H9 (cell line): ENCODE results near the gene AK4. TPM values are rescaled to one million over a fixed set of nuclear protein-coding genes. Genes with fewer than 3 reads are reported as not detected.

Experiments used
- DNase-seq: peaks from one replicate; pipeline ENCODE4 v3.0.0-alpha.2; 2017
- H2AFZ ChIP-seq: one replicate; pipeline ENCODE4 v1.6.1; 2013; ENCODE audit warnings: mild to moderate bottlenecking, low read length, control low read depth, moderate library complexity
- H2AK5ac ChIP-seq: 2 replicates; pipeline ENCODE4 v1.6.1; 2013; ENCODE audit warnings: low read length, control low read depth, mixed read lengths; ENCODE audit not compliant: insufficient read length
- H2BK120ac ChIP-seq: one replicate; pipeline ENCODE4 v1.6.1; 2013; ENCODE audit warnings: low read depth, mild to moderate bottlenecking, low read length, control low read depth, inconsistent platforms; ENCODE audit not compliant: poor library complexity, severe bottlenecking
- H2BK12ac ChIP-seq: 2 replicates; pipeline ENCODE4 v1.6.1; 2013; ENCODE audit warnings: low read length, control low read depth, mixed read lengths, low read depth; ENCODE audit not compliant: insufficient read length
- H2BK15ac ChIP-seq: 2 replicates; pipeline ENCODE4 v1.6.1; 2013; ENCODE audit warnings: low read depth, low read length, control low read depth
- H2BK20ac ChIP-seq: one replicate; pipeline ENCODE4 v1.6.1; 2013; ENCODE audit warnings: low read depth, mild to moderate bottlenecking, low read length, control low read depth, inconsistent platforms; ENCODE audit not compliant: poor library complexity, severe bottlenecking
- H2BK5ac ChIP-seq: 2 replicates; pipeline ENCODE4 v1.6.1; 2013; ENCODE audit warnings: low read length, control low read depth, mixed read lengths; ENCODE audit not compliant: insufficient read length
- H3K14ac ChIP-seq: 2 replicates; pipeline ENCODE4 v1.6.1; 2013; ENCODE audit warnings: low read length, control low read depth; ENCODE audit not compliant: insufficient read depth
- H3K18ac ChIP-seq: 2 replicates; pipeline ENCODE4 v1.6.1; 2013; ENCODE audit warnings: low read depth, mild to moderate bottlenecking, mixed read lengths, low read length, control low read depth; ENCODE audit not compliant: insufficient read length
- H3K23ac ChIP-seq: 2 replicates; pipeline ENCODE4 v1.6.1; 2013; ENCODE audit warnings: low read length, control low read depth, mixed read lengths, low read depth; ENCODE audit not compliant: insufficient read length
- H3K23me2 ChIP-seq: 2 replicates; pipeline ENCODE4 v1.6.1; 2013; ENCODE audit warnings: low read depth, mild to moderate bottlenecking, mixed read lengths, low read length, control low read depth; ENCODE audit not compliant: insufficient read length, poor library complexity, severe bottlenecking
- H3K27ac ChIP-seq: 2 replicates; pipeline ENCODE4 v1.5.1; 2013; ENCODE audit warnings: low read length, control low read depth, mixed read lengths, low read depth; ENCODE audit not compliant: insufficient read length
- H3K27me3 ChIP-seq: 2 replicates; pipeline ENCODE4 v1.6.1; 2013; ENCODE audit warnings: low read length, control low read depth, inconsistent platforms; ENCODE audit not compliant: insufficient read depth
- H3K4ac ChIP-seq: 2 replicates; pipeline ENCODE4 v1.6.1; 2013; ENCODE audit warnings: low read depth, mild to moderate bottlenecking, control low read depth, inconsistent platforms, low read length, moderate library complexity
- H3K4me1 ChIP-seq: 2 replicates; pipeline ENCODE4 v1.6.1; 2013; ENCODE audit warnings: low read length, control low read depth, inconsistent platforms; ENCODE audit not compliant: insufficient read depth
- H3K4me2 ChIP-seq: 2 replicates; pipeline ENCODE4 v1.6.1; 2013; ENCODE audit warnings: low read length, control low read depth, mixed read lengths; ENCODE audit not compliant: insufficient read length, insufficient read depth
- H3K56ac ChIP-seq: 2 replicates; pipeline ENCODE4 v1.6.1; 2013; ENCODE audit warnings: low read depth, mild to moderate bottlenecking, mixed read lengths, low read length, control low read depth; ENCODE audit not compliant: insufficient read length
- H3K79me1 ChIP-seq: 2 replicates; pipeline ENCODE4 v1.6.1; 2013; ENCODE audit warnings: low read depth, mild to moderate bottlenecking, moderate library complexity, low read length, control low read depth, inconsistent platforms; ENCODE audit not compliant: insufficient read depth, poor library complexity, severe bottlenecking
- H3K79me2 ChIP-seq: 2 replicates; pipeline ENCODE4 v1.6.1; 2013; ENCODE audit warnings: low read length, control low read depth, inconsistent platforms; ENCODE audit not compliant: insufficient read depth
- H3K9ac ChIP-seq: 2 replicates; pipeline ENCODE4 v1.6.1; 2013; ENCODE audit warnings: low read length, control low read depth, mixed read lengths; ENCODE audit not compliant: insufficient read length; ENCODE audit errors: extremely low read depth
- H3K9me3 ChIP-seq: one replicate; pipeline ENCODE4 v1.6.1; 2013; ENCODE audit warnings: low read depth, low read length, inconsistent platforms; ENCODE audit not compliant: control insufficient read depth
- H3T11ph ChIP-seq: one replicate; pipeline ENCODE4 v1.6.1; 2013; ENCODE audit warnings: mild to moderate bottlenecking, low read length, control low read depth, inconsistent platforms
- H4K20me1 ChIP-seq: one replicate; pipeline ENCODE4 v1.6.1; 2013; ENCODE audit not compliant: control insufficient read depth, insufficient read length, insufficient read depth
- H4K5ac ChIP-seq: 2 replicates; pipeline ENCODE4 v1.6.1; 2013; ENCODE audit warnings: low read depth, mild to moderate bottlenecking, mixed read lengths, low read length, control low read depth; ENCODE audit not compliant: insufficient read length
- H4K8ac ChIP-seq: replicated peaks from 2 replicates; pipeline ENCODE4 v1.6.1; 2013; ENCODE audit warnings: low read length, control low read depth, mixed read lengths, low read depth; ENCODE audit not compliant: insufficient read length
- H4K91ac ChIP-seq: 2 replicates; pipeline ENCODE4 v1.6.1; 2013; ENCODE audit warnings: low read depth, mild to moderate bottlenecking, moderate library complexity, mixed read lengths, low read length, control low read depth; ENCODE audit not compliant: insufficient read length
- H3K27ac Mint-ChIP-seq, 3 experiments: 2 replicates in 2 of 3; 3 replicates in 1 of 3; pipeline ENCODE4 v1.8.0; 2020 to 2021; ENCODE audit warnings: mixed read lengths in 3 of 3, mild to moderate bottlenecking in 1 of 3, moderate library complexity in 1 of 3
- H3K27me3 Mint-ChIP-seq: 2 replicates; pipeline ENCODE4 v1.8.0; 2021; ENCODE audit warnings: low read depth, mild to moderate bottlenecking, moderate library complexity, mixed read lengths
- H3K36me3 Mint-ChIP-seq, 3 experiments: 2 replicates in 2 of 3; 3 replicates in 1 of 3; pipeline ENCODE4 v1.8.0; 2020 to 2021; ENCODE audit warnings: low read depth in 3 of 3, mixed read lengths in 3 of 3; ENCODE audit not compliant: insufficient read depth in 1 of 3
- H3K4me1 Mint-ChIP-seq, 2 experiments: 2 replicates each; pipeline ENCODE4 v1.8.0; 2020; ENCODE audit warnings: mixed read lengths in 2 of 2
- H3K4me3 Mint-ChIP-seq, 2 experiments: 2 replicates in 1 of 2; 3 replicates in 1 of 2; pipeline ENCODE4 v1.8.0; 2020 to 2021; ENCODE audit warnings: mild to moderate bottlenecking in 2 of 2, mixed read lengths in 2 of 2, moderate library complexity in 1 of 2
- H3K9me3 Mint-ChIP-seq, 2 experiments: 2 replicates in 1 of 2; 3 replicates in 1 of 2; pipeline ENCODE4 v1.8.0; 2020; ENCODE audit warnings: mild to moderate bottlenecking in 2 of 2, mixed read lengths in 2 of 2, moderate library complexity in 1 of 2
- WGBS: extraction: QIAGEN DNeasy Blood & Tissue Kit; methylation state at CpG from one replicate; pipeline ENCODE4 v1.1.7; 2013; ENCODE audit warnings: missing lambda C conversion rate, low lambda C conversion rate, mixed read lengths; ENCODE audit not compliant: insufficient read length; ENCODE audit errors: extremely low coverage; 5-methylcytosine and 5-hydroxymethylcytosine counted together
- total RNA-seq: library from RNA; stranded (reverse); gene quantifications from 2 replicates; pipeline ENCODE4 v1.2.1, GENCODE V29; 2021
- TF ChIP-seq, protein P1 (sequence below): fragments of 200-600 bp; sonication (generic); conservative IDR thresholded peaks from 3 replicates; pipeline ENCODE4 v1.8.0; 2021; ENCODE audit warnings: antibody characterized with exemption, mild to moderate bottlenecking

Gene AK4
- total RNA-seq, 1 experiment from 2014 or later, result 45.6 TPM

DNA sequence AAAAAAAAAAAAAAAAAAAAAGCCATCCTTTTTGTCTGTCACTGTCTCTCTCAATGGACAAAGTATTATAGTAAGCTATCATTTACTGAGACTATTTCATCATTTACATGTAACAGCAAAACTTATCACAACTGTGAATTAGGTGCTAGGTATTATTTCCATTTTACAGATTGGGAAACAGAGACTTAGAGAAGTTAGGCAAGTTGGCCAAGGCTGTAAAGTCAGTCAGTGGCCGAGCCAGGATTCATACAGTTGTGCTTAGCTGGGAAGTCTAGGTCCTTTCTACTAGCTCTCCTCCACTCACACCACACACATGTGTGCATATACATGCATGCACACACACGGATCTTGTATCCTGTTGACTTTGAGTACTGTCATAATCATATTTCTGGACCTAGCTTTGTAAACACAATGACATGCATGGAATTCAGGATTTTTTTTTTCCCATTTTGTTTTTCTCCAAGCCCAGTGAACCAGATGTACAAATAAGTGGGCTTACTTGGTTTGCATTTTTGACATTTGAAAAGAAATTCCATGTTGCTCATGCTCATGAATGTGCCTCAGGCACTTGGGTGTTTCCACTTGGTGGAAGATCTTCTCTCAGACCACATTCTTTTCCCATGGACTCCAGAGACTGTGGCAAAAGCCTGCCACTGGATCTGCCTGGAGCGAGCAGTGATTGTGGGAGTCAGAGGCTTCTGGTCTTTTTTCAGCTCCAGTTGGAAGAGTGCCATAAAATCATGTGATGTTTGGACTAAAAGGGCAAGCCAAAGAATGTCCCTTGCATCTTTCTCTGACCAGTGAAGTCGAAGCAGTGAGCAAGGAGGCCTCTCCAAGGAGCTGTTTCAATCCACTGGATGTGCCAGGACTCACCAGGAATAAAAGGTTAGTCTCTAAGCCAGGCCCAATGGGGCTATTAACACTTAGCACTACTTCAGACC, 99.7 kb downstream of the AK4 start:
- no peak overlapping the region for H3K14ac ChIP-seq
- H3K4me1 ChIP-seq, result no peaks in the 10 kb centered on the region
- no peak overlapping the region for H3K56ac ChIP-seq
- H3K4me2 ChIP-seq, result no peak overlapping the region
- H2AK5ac ChIP-seq, result no peak overlapping the region
- no peak overlapping the region for H3K23ac ChIP-seq
- H3T11ph ChIP-seq, result no peak overlapping the region
- H3K4me3 Mint-ChIP-seq, result no peak overlapping the region
- no peaks in the 10 kb centered on the region for H3K23me2 ChIP-seq
- no peak overlapping the region for H4K5ac ChIP-seq
- no peak overlapping the region for H3K9ac ChIP-seq
- no peak overlapping the region for H2BK15ac ChIP-seq
- H2BK12ac ChIP-seq, result no peak overlapping the region
- H3K18ac ChIP-seq, result no peak overlapping the region
- no peaks in the 10 kb centered on the region for H3K27me3 ChIP-seq
- H3K27me3 Mint-ChIP-seq, result peaks cover 4% of the 10 kb centered on the region
- no peaks in the 10 kb centered on the region for H3K4me1 Mint-ChIP-seq
- H4K8ac ChIP-seq, result no peak overlapping the region
- no peak overlapping the region for H2BK20ac ChIP-seq
- WGBS, result no CpG with 5 or more reads among the region's 4 CpGs
- H2BK120ac ChIP-seq, result no peak overlapping the region
- TF ChIP-seq, protein P1, sequence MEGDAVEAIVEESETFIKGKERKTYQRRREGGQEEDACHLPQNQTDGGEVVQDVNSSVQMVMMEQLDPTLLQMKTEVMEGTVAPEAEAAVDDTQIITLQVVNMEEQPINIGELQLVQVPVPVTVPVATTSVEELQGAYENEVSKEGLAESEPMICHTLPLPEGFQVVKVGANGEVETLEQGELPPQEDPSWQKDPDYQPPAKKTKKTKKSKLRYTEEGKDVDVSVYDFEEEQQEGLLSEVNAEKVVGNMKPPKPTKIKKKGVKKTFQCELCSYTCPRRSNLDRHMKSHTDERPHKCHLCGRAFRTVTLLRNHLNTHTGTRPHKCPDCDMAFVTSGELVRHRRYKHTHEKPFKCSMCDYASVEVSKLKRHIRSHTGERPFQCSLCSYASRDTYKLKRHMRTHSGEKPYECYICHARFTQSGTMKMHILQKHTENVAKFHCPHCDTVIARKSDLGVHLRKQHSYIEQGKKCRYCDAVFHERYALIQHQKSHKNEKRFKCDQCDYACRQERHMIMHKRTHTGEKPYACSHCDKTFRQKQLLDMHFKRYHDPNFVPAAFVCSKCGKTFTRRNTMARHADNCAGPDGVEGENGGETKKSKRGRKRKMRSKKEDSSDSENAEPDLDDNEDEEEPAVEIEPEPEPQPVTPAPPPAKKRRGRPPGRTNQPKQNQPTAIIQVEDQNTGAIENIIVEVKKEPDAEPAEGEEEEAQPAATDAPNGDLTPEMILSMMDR, result no peak
- H3K79me1 ChIP-seq, result no peaks in the 10 kb centered on the region
- H3K36me3 Mint-ChIP-seq, result no peaks in the 10 kb centered on the region
- H3K9me3 ChIP-seq, result no peaks in the 10 kb centered on the region
- H3K79me2 ChIP-seq, result no peaks in the 10 kb centered on the region
- no peak overlapping the region for H4K91ac ChIP-seq
- DNase-seq, result no peak
- no peak overlapping the region for H2BK5ac ChIP-seq
- no peak overlapping the region for H2AFZ ChIP-seq
- no peaks in the 10 kb centered on the region for H4K20me1 ChIP-seq
- H3K27ac Mint-ChIP-seq, result no peak overlapping the region; a peak in 1 of 7 replicates
- H3K9me3 Mint-ChIP-seq, result no peaks in the 10 kb centered on the region; a peak in 1 of 5 replicates
- no peak overlapping the region for H3K27ac ChIP-seq
- H3K4ac ChIP-seq, result no peak overlapping the region
